ENCODE data around the gene CCDC70. TPM values are rescaled to one million over a fixed set of nuclear protein-coding genes. Genes with fewer than 3 reads are reported as not detected.

CCDC70 gene
- total RNA-seq: not detected in 2 replicates

DNA sequence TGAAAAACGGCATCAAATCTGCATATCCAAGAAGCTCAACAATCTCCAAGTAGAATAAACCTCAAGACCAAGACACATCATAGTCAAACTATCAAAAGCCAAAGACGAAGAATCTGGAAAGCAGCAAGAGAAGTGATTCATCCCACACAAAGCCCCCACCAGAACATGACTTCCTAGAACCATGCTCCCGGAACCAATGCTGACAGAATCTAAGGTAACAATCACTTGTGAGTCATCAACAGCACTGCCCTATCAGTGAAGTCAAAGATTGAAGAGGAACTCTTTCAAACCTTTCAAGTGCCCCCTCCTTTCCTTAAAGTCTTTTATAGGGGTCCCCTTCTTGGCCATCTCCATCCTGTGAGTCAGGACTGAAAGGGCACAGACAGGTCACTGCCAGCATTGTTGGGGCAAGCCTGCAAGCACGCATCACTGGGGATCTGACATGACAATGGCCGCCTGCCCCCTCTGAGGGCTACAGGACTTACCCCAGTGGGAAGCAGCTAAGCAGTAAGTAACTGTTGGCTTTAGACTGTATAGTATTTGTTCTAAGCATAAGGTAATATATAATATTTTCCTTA is at the start of gene CCDC70:
Gene CCDC70 (plus strand): TSS at position 247 of the 578 bp plus-strand sequence. CDS start 3,443 bp downstream, outside the sequence.

DNA sequence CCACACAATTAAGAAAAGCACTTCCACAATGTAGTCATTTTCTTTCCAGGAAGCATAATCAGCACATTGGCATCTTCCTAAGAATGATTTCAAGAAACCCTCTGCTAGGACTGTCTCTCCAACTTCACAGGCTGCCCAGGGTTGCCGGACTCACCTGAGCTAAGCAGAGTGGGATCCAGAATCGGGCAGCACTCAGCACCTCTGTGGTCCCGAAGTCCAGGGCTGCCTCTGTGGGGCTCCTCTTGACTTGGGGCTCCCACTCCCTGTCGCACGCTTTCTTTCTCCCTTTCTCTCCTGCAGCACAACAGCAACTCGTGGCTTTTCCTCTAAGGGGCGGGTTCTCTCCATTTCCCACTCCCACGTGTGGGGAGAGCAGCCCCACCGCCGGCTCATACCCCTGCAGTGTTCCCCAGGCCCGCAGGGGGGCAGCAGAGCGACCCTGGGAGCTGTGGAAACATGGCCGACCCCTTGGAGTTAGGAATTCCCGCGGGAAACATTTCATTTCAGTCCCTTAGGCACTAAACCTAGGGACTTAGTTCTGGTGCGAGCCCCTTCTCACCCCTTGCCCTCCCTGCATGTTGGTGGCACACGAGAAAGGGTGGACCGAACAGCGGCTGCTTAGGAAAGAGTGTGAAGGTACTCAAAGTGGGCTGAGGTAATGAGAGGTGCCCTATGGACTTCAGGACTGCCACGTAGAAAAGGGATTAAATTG is 16.8 kb upstream of the CCDC70 start, which contains the start of gene TMEM272:
Gene TMEM272 (minus strand): TSS at position 316 of the 712 bp plus-strand sequence. CDS start 6,647 bp downstream, outside the sequence.

Other genes starting within 250 kb of the CCDC70 start
- 2.9 and 3.3 TPM in 2 replicates for gene DHRS12, start 57.8 kb upstream of the CCDC70 start, total RNA-seq
- not detected in 2 replicates for gene TMEM272, start 16.8 kb upstream of the CCDC70 start, total RNA-seq
- 0.87 and 2.0 TPM in 2 replicates for gene ATP7B, start 149.5 kb downstream of the CCDC70 start, total RNA-seq
- gene ALG11, start 150.4 kb downstream of the CCDC70 start, total RNA-seq: 15.7 and 30.3 TPM in 2 replicates
- gene UTP14C, start 162.7 kb downstream of the CCDC70 start, total RNA-seq: 11.6 and 15.4 TPM in 2 replicates

Data from smooth muscle cell of trachea (primary cell).